ENCODE data around the gene EPHA3.

DNA sequence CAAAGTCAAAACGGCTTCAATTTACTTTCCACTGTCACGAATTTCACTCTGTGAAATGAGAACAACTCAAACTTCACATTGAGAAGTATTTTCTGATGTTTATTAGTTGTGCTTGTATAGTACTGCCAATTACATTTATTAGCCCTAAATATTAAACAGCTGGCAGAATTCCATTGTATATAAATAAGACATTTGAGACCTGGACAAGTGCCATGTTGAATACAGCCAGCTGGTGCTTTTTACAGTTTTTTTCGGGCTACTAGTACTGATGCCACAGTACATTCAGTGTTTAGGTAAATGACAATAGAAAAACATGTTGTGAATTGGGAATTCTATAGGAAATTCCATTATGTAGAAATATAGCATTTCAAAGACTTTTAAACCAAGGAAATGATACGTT lies 79.0 kb downstream of the EPHA3 start:
- TF ChIP-seq, protein P1, sequence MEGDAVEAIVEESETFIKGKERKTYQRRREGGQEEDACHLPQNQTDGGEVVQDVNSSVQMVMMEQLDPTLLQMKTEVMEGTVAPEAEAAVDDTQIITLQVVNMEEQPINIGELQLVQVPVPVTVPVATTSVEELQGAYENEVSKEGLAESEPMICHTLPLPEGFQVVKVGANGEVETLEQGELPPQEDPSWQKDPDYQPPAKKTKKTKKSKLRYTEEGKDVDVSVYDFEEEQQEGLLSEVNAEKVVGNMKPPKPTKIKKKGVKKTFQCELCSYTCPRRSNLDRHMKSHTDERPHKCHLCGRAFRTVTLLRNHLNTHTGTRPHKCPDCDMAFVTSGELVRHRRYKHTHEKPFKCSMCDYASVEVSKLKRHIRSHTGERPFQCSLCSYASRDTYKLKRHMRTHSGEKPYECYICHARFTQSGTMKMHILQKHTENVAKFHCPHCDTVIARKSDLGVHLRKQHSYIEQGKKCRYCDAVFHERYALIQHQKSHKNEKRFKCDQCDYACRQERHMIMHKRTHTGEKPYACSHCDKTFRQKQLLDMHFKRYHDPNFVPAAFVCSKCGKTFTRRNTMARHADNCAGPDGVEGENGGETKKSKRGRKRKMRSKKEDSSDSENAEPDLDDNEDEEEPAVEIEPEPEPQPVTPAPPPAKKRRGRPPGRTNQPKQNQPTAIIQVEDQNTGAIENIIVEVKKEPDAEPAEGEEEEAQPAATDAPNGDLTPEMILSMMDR (tag by site-specific recombination; IDR thresholded peaks at IDR 0.05) = no peak
- TF ChIP-seq ZNF549 (tag by site-specific recombination; IDR thresholded peaks at IDR 0.05) (no peak), ZNF121 (tag by site-specific recombination; IDR thresholded peaks at IDR 0.05) (no peak), GLI4 (tag by site-specific recombination; IDR thresholded peaks at IDR 0.05) (no peak), ZNF138 (tag by site-specific recombination; IDR thresholded peaks at IDR 0.05; ENCODE audit: borderline replicate concordance) (no peak), ZNF596 (tag by site-specific recombination; IDR thresholded peaks at IDR 0.05) (no peak), ZNF248 (tag by site-specific recombination; IDR thresholded peaks at IDR 0.05) (no peak), ZNF707 (tag by site-specific recombination; IDR thresholded peaks at IDR 0.05) (no peak), ZBTB7A (tag by site-specific recombination; IDR thresholded peaks at IDR 0.05; ENCODE audit: low read depth) (no peak), MYNN (tag by site-specific recombination; IDR thresholded peaks at IDR 0.05; ENCODE audit: borderline replicate concordance) (no peak), RBAK (tag by site-specific recombination; IDR thresholded peaks at IDR 0.05) (no peak), KLF1 (tag by site-specific recombination; IDR thresholded peaks at IDR 0.05) (no peak), ZNF664 (tag by site-specific recombination; IDR thresholded peaks at IDR 0.05) (no peak), ZBTB1 (tag by site-specific recombination; IDR thresholded peaks at IDR 0.05) (no peak)
